ENCODE measurements around the gene GRM1. TPM values are rescaled to one million over a fixed set of nuclear protein-coding genes. Genes with fewer than 3 reads are reported as not detected.

GRM1 gene
- total and polyA plus RNA-seq, 9 of the 15 experiments (the other 6 are each of a cell fraction or from before 2014, with no cell fraction given), result not detected

- TF ChIP-seq POLR3A (IDR thresholded peaks at IDR 0.05; ENCODE audit: borderline replicate concordance, extremely low read depth, insufficient read depth, insufficient read length), result no peak
- TF ChIP-seq ZNF584 (CRISPR knock-in tag; IDR thresholded peaks at IDR 0.05; ENCODE audit: low read depth), result no peak
- TF ChIP-seq ZHX1 (conservative IDR thresholded peaks at IDR 0.05; ENCODE audit: low read length), result no peak
- TF ChIP-seq ZNF707 (CRISPR knock-in tag; conservative IDR thresholded peaks at IDR 0.05), result no peak
Measured at GRCh38 chr6:146253691-146254090, 224.8 kb downstream of the GRM1 start (continued).

DNA sequence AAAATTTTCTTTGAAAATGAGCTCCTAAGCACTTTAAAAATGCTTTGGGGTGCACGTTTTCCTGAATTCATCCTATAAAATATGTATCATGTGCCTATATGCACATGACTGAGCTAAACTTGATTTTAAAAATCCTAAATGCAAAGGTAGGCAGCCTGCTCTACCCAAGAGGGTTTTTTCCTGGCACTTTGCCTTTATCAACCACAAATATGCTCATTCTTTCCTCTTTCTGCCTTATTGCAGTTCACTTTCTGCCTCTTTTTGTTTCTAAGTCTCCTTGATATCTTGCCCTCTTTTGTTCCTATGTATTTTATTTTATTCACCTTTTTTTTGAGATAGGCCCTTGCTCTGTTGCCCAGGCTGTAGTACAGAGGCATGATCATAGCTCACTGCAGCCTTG, 229.3 kb downstream of the GRM1 start:
- in situ Hi-C loops (cut with MboI), result no loop called here
- Histone ChIP-seq H3K4me3 (no peak overlapping the region), H3K27ac (ENCODE audit: extremely low read depth, low read depth, low read length) (no peak overlapping the region), H3K36me3 (ENCODE audit: control insufficient read depth, insufficient read depth, low read length) (no peaks in the 10 kb centered on the region), H3K79me2 (ENCODE audit: control insufficient read depth, insufficient read depth, low read length) (no peaks in the 10 kb centered on the region), H3K9me3 (replicated peaks; ENCODE audit: control insufficient read depth, insufficient read depth, low read depth, low read length) (no peaks in the 10 kb centered on the region), H4K20me1 (replicated peaks; ENCODE audit: control insufficient read depth, insufficient read depth, low read length) (no peaks in the 10 kb centered on the region), H2AFZ (ENCODE audit: low read depth, low read length) (no peak overlapping the region), H3K27me3 (ENCODE audit: control insufficient read depth in 2 of 2, insufficient read depth in 2 of 2, low read length in 2 of 2) (no peaks in the 10 kb centered on the region), H3K4me2 (ENCODE audit: insufficient read depth, low read length) (no peak overlapping the region), H3K9ac (ENCODE audit: insufficient read depth in 1 of 2, low read depth in 2 of 2, low read length in 2 of 2) (no peak overlapping the region), H3K4me1 (replicated peaks in 1 of 2; ENCODE audit: control insufficient read depth in 2 of 2, insufficient read depth in 2 of 2, low read length in 2 of 2) (no peaks in the 10 kb centered on the region), H3K9me1 (ENCODE audit: control insufficient read depth, insufficient read depth, low read length) (no peaks in the 10 kb centered on the region)
- no peak for FAIRE-seq
- intact Hi-C loops (cut with micrococcal nuclease), result no loop called here
- ChIA-PET CTCF (ENCODE audit: low intra/inter-chr PET ratio) (no interaction called here), POLR2A (no interaction called here)
- WGBS (ENCODE audit: insufficient coverage, low coverage, missing lambda C conversion rate), result 0% methylated on average over 1 of the region's 1 CpG
- ATAC-seq, result no peak
- DNase-seq (ENCODE audit: extremely low read depth in 1 of 4, low spot score in 3 of 4), result no peak
- no TSS peak for BruUV-seq (replicated peaks)
- TF ChIP-seq ZFP36 (IDR thresholded peaks at IDR 0.05; ENCODE audit: low read depth, low read length, partially characterized antibody) (no peak), ZZZ3 (IDR thresholded peaks at IDR 0.05) (no peak), PRPF4 (IDR thresholded peaks at IDR 0.05; ENCODE audit: insufficient read depth, low read depth, low read length, poor library complexity, severe bottlenecking) (no peak), KDM2B (CRISPR knock-in tag; IDR thresholded peaks at IDR 0.05) (no peak), SPI1 (IDR thresholded peaks at IDR 0.05; ENCODE audit: borderline replicate concordance, low read depth, low read length) (no peak), ETS2 (tag; IDR thresholded peaks at IDR 0.05; ENCODE audit: borderline replicate concordance, poor library complexity, severe bottlenecking) (no peak), ZC3H4 (CRISPR knock-in tag; IDR thresholded peaks at IDR 0.05; ENCODE audit: borderline replicate concordance) (no peak), PHF20 (IDR thresholded peaks at IDR 0.05; ENCODE audit: partially characterized antibody) (no peak), CREB1 (IDR thresholded peaks at IDR 0.05) (no peak), CREB1 (CRISPR knock-in tag; IDR thresholded peaks at IDR 0.05) (no peak)
- TF ChIP-seq, protein P1, sequence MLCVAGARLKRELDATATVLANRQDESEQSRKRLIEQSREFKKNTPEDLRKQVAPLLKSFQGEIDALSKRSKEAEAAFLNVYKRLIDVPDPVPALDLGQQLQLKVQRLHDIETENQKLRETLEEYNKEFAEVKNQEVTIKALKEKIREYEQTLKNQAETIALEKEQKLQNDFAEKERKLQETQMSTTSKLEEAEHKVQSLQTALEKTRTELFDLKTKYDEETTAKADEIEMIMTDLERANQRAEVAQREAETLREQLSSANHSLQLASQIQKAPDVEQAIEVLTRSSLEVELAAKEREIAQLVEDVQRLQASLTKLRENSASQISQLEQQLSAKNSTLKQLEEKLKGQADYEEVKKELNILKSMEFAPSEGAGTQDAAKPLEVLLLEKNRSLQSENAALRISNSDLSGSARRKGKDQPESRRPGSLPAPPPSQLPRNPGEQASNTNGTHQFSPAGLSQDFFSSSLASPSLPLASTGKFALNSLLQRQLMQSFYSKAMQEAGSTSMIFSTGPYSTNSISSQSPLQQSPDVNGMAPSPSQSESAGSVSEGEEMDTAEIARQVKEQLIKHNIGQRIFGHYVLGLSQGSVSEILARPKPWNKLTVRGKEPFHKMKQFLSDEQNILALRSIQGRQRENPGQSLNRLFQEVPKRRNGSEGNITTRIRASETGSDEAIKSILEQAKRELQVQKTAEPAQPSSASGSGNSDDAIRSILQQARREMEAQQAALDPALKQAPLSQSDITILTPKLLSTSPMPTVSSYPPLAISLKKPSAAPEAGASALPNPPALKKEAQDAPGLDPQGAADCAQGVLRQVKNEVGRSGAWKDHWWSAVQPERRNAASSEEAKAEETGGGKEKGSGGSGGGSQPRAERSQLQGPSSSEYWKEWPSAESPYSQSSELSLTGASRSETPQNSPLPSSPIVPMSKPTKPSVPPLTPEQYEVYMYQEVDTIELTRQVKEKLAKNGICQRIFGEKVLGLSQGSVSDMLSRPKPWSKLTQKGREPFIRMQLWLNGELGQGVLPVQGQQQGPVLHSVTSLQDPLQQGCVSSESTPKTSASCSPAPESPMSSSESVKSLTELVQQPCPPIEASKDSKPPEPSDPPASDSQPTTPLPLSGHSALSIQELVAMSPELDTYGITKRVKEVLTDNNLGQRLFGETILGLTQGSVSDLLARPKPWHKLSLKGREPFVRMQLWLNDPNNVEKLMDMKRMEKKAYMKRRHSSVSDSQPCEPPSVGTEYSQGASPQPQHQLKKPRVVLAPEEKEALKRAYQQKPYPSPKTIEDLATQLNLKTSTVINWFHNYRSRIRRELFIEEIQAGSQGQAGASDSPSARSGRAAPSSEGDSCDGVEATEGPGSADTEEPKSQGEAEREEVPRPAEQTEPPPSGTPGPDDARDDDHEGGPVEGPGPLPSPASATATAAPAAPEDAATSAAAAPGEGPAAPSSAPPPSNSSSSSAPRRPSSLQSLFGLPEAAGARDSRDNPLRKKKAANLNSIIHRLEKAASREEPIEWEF (CRISPR knock-in tag; IDR thresholded peaks at IDR 0.05), result no peak
